K562 (cell line): ENCODE results near the gene RASL12. TPM values are rescaled to one million over a fixed set of nuclear protein-coding genes. Genes with fewer than 3 reads are reported as not detected.

Experiments
- ATAC-seq: fragments of 200-7000 bp; cut with Tn5 transposase; 3 replicates; pipeline ENCODE4 v1.9.1; 2020; ENCODE audit warnings: moderate library complexity
- BruUV-seq: library from RNA; stranded (reverse); fragments of 400-500 nt; replicated peaks from 2 replicates; lab custom pipeline; 2021; lab: Mats Ljungman, UMichigan
- CTCF ChIA-PET: fragments of 300-600 bp; formaldehyde crosslinking; extraction: SDS; loops from one replicate; lab custom pipeline; 2021; ENCODE audit warnings: low intra/inter-chr PET ratio; lab: Yijun Ruan, JAX
- POLR2A ChIA-PET: fragments of 300-600, 350-650 bp; sonication (Branson Sonifier 250); formaldehyde crosslinking; extraction: SDS; loops from one replicate; lab custom pipeline; 2021; ENCODE audit warnings: antibody characterized with exemption, inconsistent platforms; lab: Yijun Ruan, JAX
- DNase-seq, 4 experiments: peaks; one replicate each; pipeline versions ENCODE4 v3.0.0 to v3.0.0-alpha.2; 2011 to 2018; ENCODE audit warnings: low spot score in 3 of 4, mixed read lengths in 3 of 4; ENCODE audit errors: extremely low read depth in 1 of 4
- FAIRE-seq: peaks from 2 replicates; lab custom pipeline; 2011; peaks lifted over from hg19 to GRCh38; lab: Jason Lieb, UNC
- H2AFZ ChIP-seq: 2 replicates; pipeline ENCODE4 v1.6.0; 2011; ENCODE audit warnings: low read depth, low read length, control low read depth, inconsistent platforms
- H3K27ac ChIP-seq: fragments of 200-600 bp; 3 replicates; pipeline ENCODE4 v1.8.0; 2011; ENCODE audit warnings: low read depth, mild to moderate bottlenecking, control low read depth, inconsistent platforms, low read length, moderate library complexity, mixed read lengths; ENCODE audit errors: extremely low read depth
- H3K27me3 ChIP-seq, 2 experiments: fragments of 300-600 bp in 1 of 2; 2 replicates in 1 of 2; 3 replicates in 1 of 2; pipeline versions ENCODE4 v1.6.0 to v1.8.0; 2011; ENCODE audit warnings: inconsistent platforms in 2 of 2, low read length in 2 of 2, mild to moderate bottlenecking in 1 of 2, mixed read lengths in 1 of 2, moderate library complexity in 1 of 2; ENCODE audit not compliant: control insufficient read depth in 2 of 2, insufficient read depth in 2 of 2
- H3K36me3 ChIP-seq: fragments of 300-600 bp; 3 replicates; pipeline ENCODE4 v1.8.0; 2011; ENCODE audit warnings: mild to moderate bottlenecking, low read length, inconsistent platforms; ENCODE audit not compliant: control insufficient read depth, insufficient read depth
- H3K4me1 ChIP-seq, 2 experiments: fragments of 200-600 bp in 1 of 2; replicated peaks in 1 of 2; 2 replicates in 1 of 2; 3 replicates in 1 of 2; pipeline versions ENCODE4 v1.5.1 to v1.8.0; 2011; ENCODE audit warnings: inconsistent platforms in 2 of 2, low read length in 2 of 2, mild to moderate bottlenecking in 1 of 2, mixed read lengths in 1 of 2, moderate library complexity in 1 of 2; ENCODE audit not compliant: control insufficient read depth in 2 of 2, insufficient read depth in 2 of 2
- H3K4me2 ChIP-seq: 2 replicates; pipeline ENCODE4 v1.6.1; 2011; ENCODE audit warnings: low read length, control low read depth, inconsistent platforms, mixed read lengths; ENCODE audit not compliant: insufficient read depth
- H3K4me3 ChIP-seq: fragments of 200-600 bp; sonication (generic), shearing (Covaris generic); 2 replicates; pipeline ENCODE4 v1.5.1; 2016; ENCODE audit warnings: control low read depth, inconsistent platforms
- H3K79me2 ChIP-seq: fragments of 200-600 bp; 3 replicates; pipeline ENCODE4 v1.8.0; 2011; ENCODE audit warnings: low read length, inconsistent platforms; ENCODE audit not compliant: control insufficient read depth, insufficient read depth
- H3K9ac ChIP-seq, 2 experiments: 2 replicates each; pipeline versions ENCODE4 v1.6.0 to v1.6.1; 2011; ENCODE audit warnings: low read depth in 2 of 2, low read length in 2 of 2, control low read depth in 1 of 2, inconsistent platforms in 1 of 2, mild to moderate bottlenecking in 1 of 2, mixed read lengths in 1 of 2; ENCODE audit not compliant: insufficient read depth in 1 of 2
- H3K9me1 ChIP-seq: one replicate; pipeline ENCODE4 v1.6.0; 2011; ENCODE audit warnings: inconsistent platforms, mild to moderate bottlenecking, low read length, moderate library complexity; ENCODE audit not compliant: control insufficient read depth, insufficient read depth
- H3K9me3 ChIP-seq: replicated peaks from 2 replicates; pipeline ENCODE4 v1.5.1; 2011; ENCODE audit warnings: low read depth, low read length, inconsistent platforms; ENCODE audit not compliant: control insufficient read depth, insufficient read depth
- H4K20me1 ChIP-seq: replicated peaks from 2 replicates; pipeline ENCODE4 v1.6.1; 2011; ENCODE audit warnings: low read length, inconsistent platforms, mixed read lengths; ENCODE audit not compliant: control insufficient read depth, insufficient read depth
- ARID4B ChIP-seq: sonication (generic); formaldehyde crosslinking; IDR thresholded peaks from 2 replicates; pipeline ENCODE4 v1.8.0; 2022; ENCODE audit warnings: mild to moderate bottlenecking, missing genetic modification reagents
- BMI1 ChIP-seq: fragments of 150-350 bp; IDR thresholded peaks from 2 replicates; pipeline ENCODE4 v1.6.1; 2014; ENCODE audit warnings: low read length
- CEBPB ChIP-seq: fragments of 450-650 bp; IDR thresholded peaks from 2 replicates; pipeline ENCODE4 v1.6.1; 2016; ENCODE audit warnings: missing genetic modification characterization, missing compliant biosample characterization
- HEY1 ChIP-seq: fragments of 250-450 bp; sonication (Bioruptor Pico); IDR thresholded peaks from 2 replicates; pipeline ENCODE4 v1.5.0; 2020; ENCODE audit warnings: mild to moderate bottlenecking, moderate library complexity, borderline replicate concordance
- NFYB ChIP-seq: IDR thresholded peaks from 2 replicates; pipeline ENCODE4 v1.6.1; 2011; ENCODE audit warnings: mild to moderate bottlenecking, moderate library complexity; ENCODE audit not compliant: insufficient read length; ENCODE audit errors: extremely low read depth
- SRSF7 ChIP-seq: fragments of 200-400 bp; formaldehyde crosslinking; optimal IDR thresholded peaks from 2 replicates; pipeline ENCODE3; 2017; ENCODE audit warnings: mild to moderate bottlenecking, low read depth, low read length
- TGIF2 ChIP-seq: sonication (generic); formaldehyde crosslinking; IDR thresholded peaks from 2 replicates; pipeline ENCODE4 v1.8.1; 2022; ENCODE audit warnings: mild to moderate bottlenecking, missing genetic modification reagents, moderate library complexity
- U2AF2 ChIP-seq: fragments of 200-400 bp; formaldehyde crosslinking; optimal IDR thresholded peaks from 2 replicates; pipeline ENCODE3; 2017; ENCODE audit warnings: low read depth, mild to moderate bottlenecking, low read length
- ZNF134 ChIP-seq: fragments of 250-450 bp; sonication (Bioruptor Pico); conservative IDR thresholded peaks from 2 replicates; pipeline ENCODE4 v1.4.0; 2020
- ZNF431 ChIP-seq: sonication (generic); formaldehyde crosslinking; IDR thresholded peaks from 2 replicates; pipeline ENCODE4 v1.8.0; 2022; ENCODE audit warnings: mild to moderate bottlenecking, missing genetic modification reagents
- WGBS: fragments of 100-300 bp; shearing (Covaris generic); methylation state at CpG from one replicate; pipeline ENCODE4 v1.1.6; 2016; ENCODE audit warnings: low coverage, mixed read lengths; ENCODE audit not compliant: insufficient coverage; ENCODE audit errors: missing lambda C conversion rate; 5-methylcytosine and 5-hydroxymethylcytosine counted together
- in situ Hi-C: fragments of 300-500 bp; cut with MboI; formaldehyde crosslinking; loops from 4 replicates; pipeline ENCODE4 v1.15.0; 2018; ENCODE audit warnings: inconsistent platforms, mixed read lengths
- intact Hi-C: fragments of 100-400 bp; cut with micrococcal nuclease; formaldehyde crosslinking; loops from 2 replicates; pipeline ENCODE4 v1.14.2; 2022
- polyA plus RNA-seq, 8 experiments: library from polyadenylated mRNA; depleted of rRNA in 4 of 8; stranded (reverse) in 5 of 8; unstranded in 3 of 8; fragments of >200 nt; fragmentation: Nextera tagmentation in 2 of 8; fragmentation: Illumina TruSeq in 1 of 8; extraction: Ambion mirVana in 2 of 8; extraction: Trizol in 1 of 8; gene quantifications; 2 replicates each; pipeline versions ENCODE4 v1.2.1 to v1.2.3, GENCODE V29; 2011 to 2014; ENCODE audit warnings: inconsistent platforms in 1 of 8, missing spikeins in 1 of 8
- total RNA-seq, 7 experiments: library from RNA; depleted of rRNA in 6 of 7; stranded (reverse); fragments of >200 nt in 6 of 7; fragmentation: Illumina TruSeq in 2 of 7; extraction: Trizol in 2 of 7; gene quantifications; 2 replicates each; pipeline versions ENCODE4 v1.2.1 to v1.2.3, GENCODE V29; 2011 to 2021; ENCODE audit warnings: low replicate concordance in 1 of 7
- TF ChIP-seq, protein P1 (sequence below): fragments of 250-450 bp; sonication (Bioruptor Pico); IDR thresholded peaks from 2 replicates; pipeline ENCODE4 v1.4.0; 2020

The RASL12 gene
- total and polyA plus RNA-seq, 9 of the 15 experiments (the other 6 are each of a cell fraction or from before 2014, with no cell fraction given) = not detected

DNA sequence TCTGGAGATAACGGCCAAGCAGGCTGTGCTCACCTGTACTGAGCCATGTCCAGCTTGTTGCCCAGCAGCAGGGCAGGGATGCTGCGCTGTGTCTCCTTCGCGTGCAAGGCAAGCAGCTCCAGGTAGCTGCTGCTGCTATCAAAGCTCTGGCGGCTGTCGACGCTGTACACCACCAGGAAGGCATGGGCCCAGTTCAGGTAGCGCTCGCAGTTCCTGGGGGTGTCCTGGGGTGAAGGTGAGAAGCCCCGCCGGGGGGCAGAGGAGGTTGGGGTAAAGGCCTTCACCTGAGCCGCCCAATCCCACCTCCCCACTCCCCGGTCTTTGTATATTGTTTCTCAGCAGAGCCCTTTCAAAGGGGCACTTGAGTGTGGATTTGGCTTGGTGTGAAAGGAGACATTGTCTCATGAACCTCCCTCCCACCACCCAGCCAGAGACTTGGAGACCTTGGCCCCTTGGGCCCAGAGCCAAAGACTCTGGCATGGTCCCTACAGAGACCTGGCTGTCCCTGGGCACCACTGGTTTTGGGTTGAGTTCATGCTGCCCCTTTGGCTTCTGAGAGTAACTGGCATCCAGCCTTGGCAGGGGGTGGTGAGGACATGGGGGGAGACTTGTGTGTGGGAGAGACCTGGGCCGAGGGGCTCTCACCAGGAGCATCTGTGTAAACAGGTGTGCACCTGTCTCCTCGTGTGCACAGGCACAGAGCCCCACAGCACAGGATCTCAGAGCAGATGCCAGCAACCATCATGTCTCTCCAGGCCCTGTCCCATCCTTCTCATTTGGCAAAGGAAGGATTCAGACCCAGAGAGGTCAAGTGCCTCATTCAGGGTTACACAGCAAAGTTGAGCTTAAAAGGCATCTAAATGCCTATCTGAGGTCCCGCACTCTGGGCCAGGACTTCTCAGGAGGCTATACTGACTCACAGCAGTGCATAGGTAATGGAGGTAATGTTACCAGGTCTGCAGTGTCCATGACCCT lies 9.1 kb downstream of the RASL12 start:
- H3K27me3 ChIP-seq = peaks cover 13 to 43% of the 10 kb centered on the region in 2 experiments; a peak in 4 of 5 replicates
- BruUV-seq = no TSS peak
- WGBS = 5% methylated on average over 16 of the region's 16 CpGs
- no peak overlapping the region for H3K4me3 ChIP-seq
- FAIRE-seq = no peak
- H3K4me1 ChIP-seq = peaks cover 0 to 6% of the 10 kb centered on the region in 2 experiments; a peak in 1 of 5 replicates
- no peaks in the 10 kb centered on the region for H3K9me3 ChIP-seq
- H2AFZ ChIP-seq = no peak overlapping the region
- H3K9me1 ChIP-seq = no peaks in the 10 kb centered on the region
- no peak overlapping the region for H3K27ac ChIP-seq
- H3K36me3 ChIP-seq = no peaks in the 10 kb centered on the region
- ATAC-seq = no peak
- H3K79me2 ChIP-seq = no peaks in the 10 kb centered on the region
- intact Hi-C loops = no loop called here
- ChIA-PET POLR2A (interaction anchor here (1.0 kb wide), 1 partner anchor 246 kb away, joined by 4 read pairs; the partner anchor contains the start of gene RNU5B-1), CTCF (no interaction called here)
- DNase-seq = no peak
- in situ Hi-C loops = loop anchor here (10.0 kb wide), 2 partner anchors 236 to 326 kb away; partner anchors contain the start of gene RNU5A-1
- no peak overlapping the region for H3K4me2 ChIP-seq
- H4K20me1 ChIP-seq = no peaks in the 10 kb centered on the region; the same call in none of the 2 replicates
- no peak overlapping the region for H3K9ac ChIP-seq
- TF ChIP-seq, protein P1, sequence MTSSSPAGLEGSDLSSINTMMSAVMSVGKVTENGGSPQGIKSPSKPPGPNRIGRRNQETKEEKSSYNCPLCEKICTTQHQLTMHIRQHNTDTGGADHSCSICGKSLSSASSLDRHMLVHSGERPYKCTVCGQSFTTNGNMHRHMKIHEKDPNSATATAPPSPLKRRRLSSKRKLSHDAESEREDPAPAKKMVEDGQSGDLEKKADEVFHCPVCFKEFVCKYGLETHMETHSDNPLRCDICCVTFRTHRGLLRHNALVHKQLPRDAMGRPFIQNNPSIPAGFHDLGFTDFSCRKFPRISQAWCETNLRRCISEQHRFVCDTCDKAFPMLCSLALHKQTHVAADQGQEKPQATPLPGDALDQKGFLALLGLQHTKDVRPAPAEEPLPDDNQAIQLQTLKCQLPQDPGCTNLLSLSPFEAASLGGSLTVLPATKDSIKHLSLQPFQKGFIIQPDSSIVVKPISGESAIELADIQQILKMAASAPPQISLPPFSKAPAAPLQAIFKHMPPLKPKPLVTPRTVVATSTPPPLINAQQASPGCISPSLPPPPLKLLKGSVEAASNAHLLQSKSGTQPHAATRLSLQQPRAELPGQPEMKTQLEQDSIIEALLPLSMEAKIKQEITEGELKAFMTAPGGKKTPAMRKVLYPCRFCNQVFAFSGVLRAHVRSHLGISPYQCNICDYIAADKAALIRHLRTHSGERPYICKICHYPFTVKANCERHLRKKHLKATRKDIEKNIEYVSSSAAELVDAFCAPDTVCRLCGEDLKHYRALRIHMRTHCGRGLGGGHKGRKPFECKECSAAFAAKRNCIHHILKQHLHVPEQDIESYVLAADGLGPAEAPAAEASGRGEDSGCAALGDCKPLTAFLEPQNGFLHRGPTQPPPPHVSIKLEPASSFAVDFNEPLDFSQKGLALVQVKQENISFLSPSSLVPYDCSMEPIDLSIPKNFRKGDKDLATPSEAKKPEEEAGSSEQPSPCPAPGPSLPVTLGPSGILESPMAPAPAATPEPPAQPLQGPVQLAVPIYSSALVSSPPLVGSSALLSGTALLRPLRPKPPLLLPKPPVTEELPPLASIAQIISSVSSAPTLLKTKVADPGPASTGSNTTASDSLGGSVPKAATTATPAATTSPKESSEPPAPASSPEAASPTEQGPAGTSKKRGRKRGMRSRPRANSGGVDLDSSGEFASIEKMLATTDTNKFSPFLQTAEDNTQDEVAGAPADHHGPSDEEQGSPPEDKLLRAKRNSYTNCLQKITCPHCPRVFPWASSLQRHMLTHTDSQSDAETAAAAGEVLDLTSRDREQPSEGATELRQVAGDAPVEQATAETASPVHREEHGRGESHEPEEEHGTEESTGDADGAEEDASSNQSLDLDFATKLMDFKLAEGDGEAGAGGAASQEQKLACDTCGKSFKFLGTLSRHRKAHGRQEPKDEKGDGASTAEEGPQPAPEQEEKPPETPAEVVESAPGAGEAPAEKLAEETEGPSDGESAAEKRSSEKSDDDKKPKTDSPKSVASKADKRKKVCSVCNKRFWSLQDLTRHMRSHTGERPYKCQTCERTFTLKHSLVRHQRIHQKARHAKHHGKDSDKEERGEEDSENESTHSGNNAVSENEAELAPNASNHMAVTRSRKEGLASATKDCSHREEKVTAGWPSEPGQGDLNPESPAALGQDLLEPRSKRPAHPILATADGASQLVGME (CRISPR knock-in tag) = no peak
- TF ChIP-seq ZNF431 = no peak
- TF ChIP-seq ZNF134 (CRISPR knock-in tag) = no peak
- no peak for TF ChIP-seq SRSF7
- TF ChIP-seq TGIF2 (CRISPR knock-in tag) = no peak
- TF ChIP-seq U2AF2 = no peak
- no peak for TF ChIP-seq CEBPB (tag)
- TF ChIP-seq HEY1 = no peak
- TF ChIP-seq BMI1 = no peak
- no peak for TF ChIP-seq ARID4B (CRISPR knock-in tag)
- no peak for TF ChIP-seq NFYB
